Skeletal muscle satellite cell (primary cell): ENCODE data around the gene KRT2.

Experiments used
- H3K27me3 ChIP-seq: 2 replicates; pipeline ENCODE4 v1.7.0; 2013; ENCODE audit warnings: low read length; ENCODE audit not compliant: control insufficient read depth, insufficient read depth
- H3K36me3 ChIP-seq: 2 replicates; pipeline ENCODE4 v1.7.0; 2013; ENCODE audit warnings: mild to moderate bottlenecking, control low read depth, low read length; ENCODE audit not compliant: insufficient read depth
- H3K4me1 ChIP-seq: 2 replicates; pipeline ENCODE4 v1.7.0; 2013; ENCODE audit warnings: low read length; ENCODE audit not compliant: control insufficient read depth, insufficient read depth
- H3K4me2 ChIP-seq: 2 replicates; pipeline ENCODE4 v1.7.0; 2013; ENCODE audit warnings: mild to moderate bottlenecking, low read length
- H3K4me3 ChIP-seq: 2 replicates; pipeline ENCODE4 v1.7.0; 2013; ENCODE audit warnings: low read length
- H3K9ac ChIP-seq: 2 replicates; pipeline ENCODE4 v1.7.0; 2013; ENCODE audit warnings: mild to moderate bottlenecking, low read depth, low read length, moderate library complexity
- H3K9me3 ChIP-seq: replicated peaks from 2 replicates; pipeline ENCODE4 v1.7.0; 2013; ENCODE audit warnings: mild to moderate bottlenecking, control low read depth, low read length

Gene KRT2

DNA sequence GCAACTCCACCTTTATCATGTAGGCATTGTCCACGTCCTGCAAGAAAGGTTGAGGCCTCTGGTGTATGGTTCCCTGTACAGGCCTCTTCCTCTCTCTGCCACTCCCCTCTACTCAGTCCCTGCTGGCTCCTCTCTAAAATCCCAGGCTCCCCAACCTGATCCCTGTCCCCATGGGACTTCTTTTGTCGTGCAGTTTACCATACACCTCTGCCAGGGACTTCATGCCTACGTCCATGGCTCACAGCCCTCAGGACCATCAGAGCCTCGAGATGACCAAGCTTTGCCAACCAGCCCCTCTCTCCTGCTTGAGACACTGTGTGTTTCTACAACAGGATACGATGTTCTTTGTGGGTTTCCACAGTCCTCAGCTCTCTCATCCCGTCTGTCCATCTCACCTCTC, 2.9 kb downstream of the KRT2 start:
- Histone ChIP-seq H3K27me3 (peaks cover 78% of the 10 kb centered on the region), H3K4me3 (no peak overlapping the region), H3K4me1 (no peaks in the 10 kb centered on the region), H3K9ac (no peak overlapping the region), H3K36me3 (no peaks in the 10 kb centered on the region), H3K9me3 (no peaks in the 10 kb centered on the region), H3K4me2 (no peak overlapping the region)

DNA sequence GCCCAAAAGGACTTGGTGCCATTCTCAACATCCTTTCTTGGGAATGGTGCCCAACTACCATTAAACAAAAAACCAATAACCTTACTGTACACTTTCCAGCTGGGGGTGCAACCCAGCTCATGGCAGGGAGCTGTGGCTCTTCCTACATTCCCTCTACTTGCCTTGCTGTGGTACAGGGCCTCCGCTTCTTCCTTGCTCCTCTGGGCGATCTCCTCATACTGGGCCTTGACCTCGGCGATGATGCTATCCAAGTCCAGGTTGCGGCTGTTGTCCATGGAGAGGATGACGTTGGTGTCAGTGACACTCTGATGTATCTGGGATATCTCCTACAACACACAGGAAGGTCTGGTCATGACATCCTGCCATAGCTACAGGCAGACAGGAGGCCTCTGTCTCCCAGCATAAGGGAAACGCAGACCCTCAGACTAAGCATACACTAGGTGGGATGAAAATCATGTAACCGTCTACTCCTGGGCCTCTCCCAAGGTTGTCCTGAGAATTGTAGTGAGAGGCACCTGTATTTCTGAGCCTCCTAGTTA, 3.9 kb downstream of the KRT2 start:
- Histone ChIP-seq H3K9ac (no peak overlapping the region), H3K4me2 (no peak overlapping the region), H3K9me3 (no peaks in the 10 kb centered on the region), H3K4me1 (no peaks in the 10 kb centered on the region), H3K36me3 (no peaks in the 10 kb centered on the region), H3K27me3 (peaks cover 75% of the 10 kb centered on the region), H3K4me3 (no peak overlapping the region)

DNA sequence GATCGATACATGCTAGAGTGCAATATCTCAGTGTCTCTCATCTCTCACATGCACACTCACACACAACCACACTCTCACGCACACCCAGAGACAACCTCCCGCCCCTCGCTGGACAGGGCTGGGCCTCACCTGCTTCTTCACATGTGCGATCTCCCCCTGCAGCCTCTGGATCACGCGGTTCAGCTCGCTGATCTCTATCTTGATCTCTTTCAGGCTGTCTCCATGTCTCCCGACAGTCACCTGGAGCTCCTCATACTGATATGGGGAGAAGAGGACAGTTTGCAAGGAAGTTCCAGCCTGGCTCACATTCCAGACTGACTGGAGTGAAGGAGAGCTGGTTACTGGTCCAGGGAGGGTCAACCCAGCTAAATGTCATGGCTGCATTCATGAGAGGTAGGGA, 4.4 kb downstream of the KRT2 start:
- H3K9ac ChIP-seq: no peak overlapping the region
- no peaks in the 10 kb centered on the region for H3K36me3 ChIP-seq
- peaks cover 73% of the 10 kb centered on the region for H3K27me3 ChIP-seq
- H3K4me3 ChIP-seq: no peak overlapping the region
- no peaks in the 10 kb centered on the region for H3K4me1 ChIP-seq
- H3K4me2 ChIP-seq: no peak overlapping the region
- H3K9me3 ChIP-seq: no peaks in the 10 kb centered on the region

DNA sequence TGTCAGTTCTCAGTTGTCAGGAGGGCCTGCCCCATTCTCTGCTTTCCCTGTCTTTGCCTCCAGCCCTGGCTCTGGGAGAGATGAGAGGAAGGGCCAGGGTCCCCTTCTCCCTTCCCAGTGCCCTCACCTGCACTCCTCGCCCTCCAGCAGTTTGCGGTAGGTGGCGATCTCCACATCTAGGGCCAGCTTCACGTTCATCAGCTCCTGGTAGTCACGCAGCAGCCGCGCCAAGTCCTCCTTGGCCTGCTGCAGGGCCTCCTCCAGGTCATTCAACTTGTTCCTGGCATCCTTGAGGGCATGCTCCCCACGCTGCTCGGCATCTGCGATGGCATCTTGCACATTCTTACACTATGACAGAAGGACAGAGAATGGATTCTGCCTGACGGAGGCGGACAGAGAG, 5.4 kb downstream of the KRT2 start:
- Histone ChIP-seq H3K4me3 (no peak overlapping the region), H3K4me1 (no peaks in the 10 kb centered on the region), H3K27me3 (peaks cover 77% of the 10 kb centered on the region), H3K9me3 (no peaks in the 10 kb centered on the region), H3K9ac (no peak overlapping the region), H3K4me2 (no peak overlapping the region), H3K36me3 (no peaks in the 10 kb centered on the region)

DNA sequence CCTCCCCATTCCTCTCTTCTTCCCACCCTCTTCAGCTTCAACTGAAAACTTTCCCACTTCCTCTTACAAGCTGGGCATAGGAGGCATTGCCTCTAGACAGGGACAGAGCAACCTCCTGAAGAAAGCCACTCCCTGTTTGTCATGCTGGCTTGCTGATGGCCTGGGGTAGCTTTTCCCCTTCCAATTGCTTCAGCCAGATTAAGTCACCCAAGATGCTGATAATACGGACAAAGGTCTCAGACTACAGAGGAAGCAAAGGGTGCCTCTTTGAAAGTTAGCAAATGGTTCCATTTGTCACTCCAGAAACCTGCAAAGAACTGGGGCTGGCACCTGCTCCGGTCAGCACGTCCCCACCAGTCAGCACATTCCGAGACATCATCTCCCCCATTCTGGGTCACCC, 6.0 kb downstream of the KRT2 start:
- Histone ChIP-seq H3K4me1 (no peaks in the 10 kb centered on the region), H3K4me3 (no peak overlapping the region), H3K36me3 (no peaks in the 10 kb centered on the region), H3K9me3 (no peaks in the 10 kb centered on the region), H3K9ac (no peak overlapping the region), H3K27me3 (peaks cover 79% of the 10 kb centered on the region), H3K4me2 (no peak overlapping the region)

DNA sequence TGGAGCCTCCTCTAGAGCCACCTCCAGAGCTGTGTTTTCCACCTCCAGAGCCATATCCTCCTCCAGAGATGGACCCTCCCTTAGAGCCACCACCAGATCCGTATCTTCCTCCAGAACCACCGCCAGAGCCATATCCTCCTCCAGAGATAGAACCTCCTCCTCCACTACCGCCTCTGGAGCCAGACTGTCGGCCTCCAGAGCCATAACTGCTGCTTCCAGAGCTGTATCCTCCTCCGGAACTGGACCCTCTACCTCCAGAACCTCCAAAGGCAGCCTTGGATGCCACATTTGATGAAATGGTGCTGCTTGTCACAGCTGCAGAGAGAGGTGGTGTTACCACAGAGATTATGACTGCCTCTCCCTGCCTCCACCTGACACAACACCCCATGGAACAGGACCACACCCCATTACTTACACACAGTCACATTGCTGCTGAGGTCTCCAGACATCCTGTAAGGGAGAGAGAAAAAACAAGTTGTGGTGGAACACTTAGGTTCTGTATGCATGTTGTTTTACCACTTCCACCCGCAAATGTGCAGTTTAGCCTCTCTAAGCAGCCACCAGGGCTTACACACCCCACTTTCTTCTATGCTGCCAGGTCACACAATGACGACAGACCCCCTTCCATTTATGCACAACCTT, 6.8 kb downstream of the KRT2 start:
- peaks cover 76% of the 10 kb centered on the region for H3K27me3 ChIP-seq
- no peaks in the 10 kb centered on the region for H3K9me3 ChIP-seq
- no peak overlapping the region for H3K4me3 ChIP-seq
- H3K4me1 ChIP-seq: no peaks in the 10 kb centered on the region
- no peaks in the 10 kb centered on the region for H3K36me3 ChIP-seq
- no peak overlapping the region for H3K9ac ChIP-seq
- no peak overlapping the region for H3K4me2 ChIP-seq

DNA sequence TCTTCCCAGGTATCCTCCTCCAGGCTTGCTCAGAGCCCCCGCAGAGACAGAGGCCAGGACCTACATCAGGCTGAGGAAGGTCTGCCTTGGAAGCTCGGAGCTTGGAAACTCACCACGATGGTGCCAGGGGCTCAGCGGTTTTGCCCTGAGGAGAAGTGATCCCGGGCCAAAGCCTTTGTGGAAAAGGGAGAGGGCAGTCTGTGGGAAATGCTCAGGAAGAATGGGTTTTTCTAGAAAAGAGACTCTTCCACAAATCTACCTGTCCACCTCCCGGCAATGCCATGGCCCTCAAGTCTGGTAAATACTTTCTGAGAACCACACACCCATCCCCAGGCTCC, 8.0 kb downstream of the KRT2 start:
- Histone ChIP-seq H3K9me3 (no peaks in the 10 kb centered on the region), H3K27me3 (peaks cover 68% of the 10 kb centered on the region), H3K36me3 (no peaks in the 10 kb centered on the region), H3K4me3 (no peak overlapping the region), H3K9ac (no peak overlapping the region), H3K4me2 (no peak overlapping the region), H3K4me1 (no peaks in the 10 kb centered on the region)

DNA sequence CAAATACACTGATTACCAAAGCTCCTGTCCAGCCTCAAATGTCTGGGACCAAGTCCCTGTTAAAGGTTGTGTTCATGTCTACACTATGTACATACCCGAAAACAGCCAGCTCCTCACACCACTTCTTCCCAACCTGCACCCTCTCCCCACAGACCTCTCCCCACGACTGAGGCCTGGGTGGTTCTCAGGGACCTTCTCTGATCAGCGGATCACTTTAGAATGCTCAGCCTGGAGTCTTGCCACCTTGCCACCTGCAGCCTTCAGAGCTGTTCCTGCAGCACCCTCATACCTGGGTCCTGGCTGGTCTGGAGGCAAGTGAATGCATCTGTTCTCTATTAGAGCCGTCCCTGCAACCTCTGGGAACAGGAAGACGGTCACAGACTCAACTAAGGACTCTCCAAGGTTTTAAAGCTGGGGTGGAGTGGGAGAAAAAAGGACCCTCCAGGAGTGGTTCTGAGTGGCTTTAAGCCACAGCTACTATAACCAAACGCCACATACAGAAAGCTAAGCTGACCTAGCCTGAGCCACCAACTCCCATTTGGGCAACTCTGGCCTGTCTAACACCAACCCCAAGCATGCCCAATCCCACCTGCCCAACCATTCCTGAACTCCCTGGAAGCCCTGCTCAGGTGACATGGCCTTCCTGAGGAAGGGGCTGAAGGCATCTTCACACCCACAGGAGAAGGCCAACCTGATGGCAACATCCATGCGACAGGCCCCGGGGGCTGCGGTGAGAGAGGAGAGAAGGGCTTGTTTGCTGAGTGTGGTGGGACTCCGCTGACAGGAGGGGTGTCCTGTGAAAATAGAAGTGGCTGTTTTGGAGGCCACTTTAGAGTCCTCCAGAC, 8.6 kb downstream of the KRT2 start:
- H3K4me1 ChIP-seq: no peaks in the 10 kb centered on the region
- H3K9me3 ChIP-seq: no peaks in the 10 kb centered on the region
- no peak overlapping the region for H3K9ac ChIP-seq
- H3K36me3 ChIP-seq: no peaks in the 10 kb centered on the region
- H3K4me3 ChIP-seq: no peak overlapping the region
- H3K27me3 ChIP-seq: peaks cover 67% of the 10 kb centered on the region
- H3K4me2 ChIP-seq: no peak overlapping the region

DNA sequence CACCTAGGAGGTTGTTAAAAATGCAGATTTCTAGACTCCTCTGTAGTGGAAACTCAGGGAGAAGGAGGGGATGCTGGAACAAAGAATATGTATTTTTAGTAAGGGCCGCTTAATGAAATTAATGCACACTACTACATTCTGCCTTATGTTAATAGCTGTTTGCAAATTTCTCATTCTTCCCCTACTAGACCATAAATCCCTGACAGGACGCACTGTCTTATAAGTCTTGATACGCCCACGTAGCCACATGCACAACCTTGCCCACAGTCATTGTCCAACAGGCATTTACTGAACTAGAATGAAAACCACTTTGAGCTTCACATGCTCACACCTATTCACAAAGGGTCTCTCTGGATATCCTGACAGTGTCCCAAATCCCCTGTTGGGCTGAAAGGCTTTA, 10.5 kb downstream of the KRT2 start:
- Histone ChIP-seq H3K9me3 (no peaks in the 10 kb centered on the region), H3K4me3 (no peak overlapping the region), H3K27me3 (peaks cover 56% of the 10 kb centered on the region), H3K4me2 (no peak overlapping the region), H3K9ac (no peak overlapping the region), H3K4me1 (no peaks in the 10 kb centered on the region), H3K36me3 (no peaks in the 10 kb centered on the region)

DNA sequence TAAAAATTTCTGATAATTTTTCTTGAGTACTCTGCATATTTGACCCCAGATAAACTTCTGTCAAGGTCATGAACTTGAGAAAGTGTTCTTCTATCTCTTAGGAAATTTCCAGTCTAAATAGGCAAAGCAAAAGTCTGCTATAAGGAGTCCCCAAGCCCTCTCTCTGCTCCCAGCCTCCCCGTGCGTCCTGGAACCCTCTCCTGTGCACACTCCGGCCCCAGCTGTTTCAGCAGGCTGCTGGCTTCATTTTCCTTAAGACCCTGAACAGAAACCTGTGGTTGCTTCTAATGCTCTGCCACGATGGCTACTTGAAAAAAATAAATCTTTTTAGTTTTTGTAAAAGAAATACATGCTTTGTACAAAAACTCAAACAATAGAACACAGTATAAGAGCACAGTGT, 14.7 kb downstream of the KRT2 start:
- H3K27me3 ChIP-seq: peaks cover 56% of the 10 kb centered on the region
- no peaks in the 10 kb centered on the region for H3K4me1 ChIP-seq
- H3K36me3 ChIP-seq: no peaks in the 10 kb centered on the region
- H3K9ac ChIP-seq: no peak overlapping the region
- no peak overlapping the region for H3K4me2 ChIP-seq
- no peak overlapping the region for H3K4me3 ChIP-seq
- no peaks in the 10 kb centered on the region for H3K9me3 ChIP-seq

DNA sequence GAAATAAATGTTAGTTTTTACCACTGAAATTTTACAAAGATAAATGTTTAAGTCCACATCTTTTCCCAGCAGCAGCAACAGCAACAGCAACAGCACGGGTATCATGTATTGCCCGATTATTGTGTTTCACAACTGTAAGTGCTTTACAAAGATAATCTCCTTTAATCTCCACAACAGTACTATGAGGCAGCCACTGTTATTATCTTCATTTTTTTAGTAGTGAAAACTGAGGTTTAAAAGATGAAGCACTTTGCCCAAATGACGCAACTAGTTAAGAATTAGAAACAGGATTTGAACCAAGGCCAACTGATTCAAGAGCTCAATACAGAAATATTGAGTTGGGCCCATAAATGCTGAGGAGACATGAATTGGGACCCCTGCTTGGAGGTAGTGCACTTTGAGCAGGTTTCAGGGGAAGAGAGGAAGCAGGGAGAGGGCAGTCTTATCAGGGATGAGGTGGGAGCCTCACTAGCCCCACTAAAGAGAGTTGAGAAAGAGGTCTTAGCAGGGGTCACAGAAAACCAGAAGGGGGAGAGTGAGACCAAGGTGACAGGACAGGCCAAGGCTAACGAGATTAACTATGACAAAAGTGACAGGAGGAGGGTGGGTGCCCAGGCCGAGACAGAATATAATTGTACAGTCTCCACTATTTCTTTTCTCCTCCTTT, 15.3 kb downstream of the KRT2 start:
- H3K9ac ChIP-seq: no peak overlapping the region
- H3K9me3 ChIP-seq: no peaks in the 10 kb centered on the region
- H3K27me3 ChIP-seq: peaks cover 56% of the 10 kb centered on the region
- H3K36me3 ChIP-seq: no peaks in the 10 kb centered on the region
- no peaks in the 10 kb centered on the region for H3K4me1 ChIP-seq
- no peak overlapping the region for H3K4me3 ChIP-seq
- no peak overlapping the region for H3K4me2 ChIP-seq
